Lower leg skin (tissue), 4 donors: Measurements from ENCODE around the gene BABAM1. TPM values are rescaled to one million over a fixed set of nuclear protein-coding genes. Genes with fewer than 3 reads are reported as not detected.

Experiments
- DNase-seq, 2 donors: peaks; one replicate each; pipeline ENCODE4 v3.0.0-alpha.2; 2019; ENCODE audit warnings: low spot score in 2 of 2
- H3K4me3 ChIP-seq: fragments of 200-600 bp; sonication (generic); 2 replicates; pipeline ENCODE4 v1.5.1; 2017; ENCODE audit warnings: mild to moderate bottlenecking, low read depth; ENCODE audit not compliant: poor library complexity, severe bottlenecking
- CTCF ChIP-seq, 3 donors: fragments of 450-650 bp; IDR thresholded peaks; one replicate each; pipeline ENCODE4 v1.5.1; 2016; ENCODE audit warnings: antibody characterized with exemption in 3 of 3, mild to moderate bottlenecking in 3 of 3, moderate library complexity in 2 of 3
- POLR2A ChIP-seq, 2 donors: fragments of 450-650 bp; IDR thresholded peaks; one replicate each; pipeline ENCODE4 v1.6.1; 2016 to 2017; ENCODE audit warnings: antibody characterized with exemption in 2 of 2, mild to moderate bottlenecking in 1 of 2, moderate library complexity in 1 of 2
- WGBS, 2 donors: methylation state at CpG; one replicate each; pipeline ENCODE4 v1.1.5; 2018; 5-methylcytosine and 5-hydroxymethylcytosine counted together
- intact Hi-C: fragments of 100-400 bp; cut with DNase I; formaldehyde crosslinking; loops from one replicate; pipeline ENCODE4 v1.15.0; 2023; ENCODE audit warnings: low total_unique reads
- total RNA-seq, 4 donors: library from RNA; depleted of rRNA; stranded (reverse); fragments of >200 nt; gene quantifications; one replicate each; pipeline ENCODE4 v1.1.0, GENCODE V29; 2016

The BABAM1 gene
- total RNA-seq, 4 donors from 2014 or later = 48.3 to 61.2 (median 59.6) TPM

- TF ChIP-seq POLR2A (IDR thresholded peaks at IDR 0.05) (no peak), CTCF (IDR thresholded peaks at IDR 0.05) (no peak)
- DNase-seq = peak; percentile 94 to 99
- intact Hi-C loops = no loop called here
- 2 to 3% methylated on average over 22 to 35 of the region's 52 CpGs for WGBS, 2 donors
- peak within 1 kb of the TSS; percentile 71 for H3K4me3 ChIP-seq
Measured at GRCh38 chr19:17303167-17303939, 36.1 kb downstream of the BABAM1 start, which contains the start of gene ABHD8. ABHD8 (minus strand) TSS chr19:17303425; CDS start chr19:17301616, 1,809 bp downstream.

GRCh38 chr19:17303940-17304267, 36.7 kb downstream of the BABAM1 start:
- WGBS, 2 donors = 36 to 56% methylated on average over 12 of the region's 12 CpGs
- intact Hi-C loops = no loop called here
- no peak for TF ChIP-seq POLR2A (IDR thresholded peaks at IDR 0.05)
- no peak for DNase-seq
- no peak overlapping the region for H3K4me3 ChIP-seq

- no peak for DNase-seq
Measured at GRCh38 chr19:17304386-17305215, 37.4 kb downstream of the BABAM1 start.

GRCh38 chr19:17305216-17305516, 37.9 kb downstream of the BABAM1 start:
- WGBS, 2 donors = 1% methylated on average over 7 of the region's 7 CpGs
- intact Hi-C loops = no loop called here
- DNase-seq = no peak
- H3K4me3 ChIP-seq = no peak overlapping the region
- no peak for TF ChIP-seq POLR2A (IDR thresholded peaks at IDR 0.05)
- TF ChIP-seq CTCF (IDR thresholded peaks at IDR 0.05) = no peak

More at GRCh38 chr19:17304386-17305215, 37.4 kb downstream of the BABAM1 start:
- WGBS, 2 donors = 48 to 49% methylated on average over 12 of the region's 12 CpGs
- no peak overlapping the region for H3K4me3 ChIP-seq
- no peak for TF ChIP-seq POLR2A (IDR thresholded peaks at IDR 0.05)
- TF ChIP-seq CTCF (IDR thresholded peaks at IDR 0.05) = no peak
- intact Hi-C loops = no loop called here

GRCh38 chr19:17305517-17306284, 38.5 kb downstream of the BABAM1 start, which contains the start of gene MRPL34:
MRPL34 (plus strand) TSS chr19:17305872; CDS start chr19:17305893, 21 bp downstream.
- peak within 1 kb of the TSS; percentile 57 for H3K4me3 ChIP-seq
- WGBS, 2 donors = 0% methylated on average over 41 to 50 of the region's 55 CpGs
- TF ChIP-seq POLR2A (IDR thresholded peaks at IDR 0.05) = peak in 1 of 2 donors; percentile 1
- peak in 2 of 3 donors; percentile 23 to 84 for TF ChIP-seq CTCF (IDR thresholded peaks at IDR 0.05)
- peak; percentile 95 to 99 for DNase-seq
- intact Hi-C loops = no loop called here
